ENCODE measurements around the gene ZNF678.

ZNF678 gene

DNA sequence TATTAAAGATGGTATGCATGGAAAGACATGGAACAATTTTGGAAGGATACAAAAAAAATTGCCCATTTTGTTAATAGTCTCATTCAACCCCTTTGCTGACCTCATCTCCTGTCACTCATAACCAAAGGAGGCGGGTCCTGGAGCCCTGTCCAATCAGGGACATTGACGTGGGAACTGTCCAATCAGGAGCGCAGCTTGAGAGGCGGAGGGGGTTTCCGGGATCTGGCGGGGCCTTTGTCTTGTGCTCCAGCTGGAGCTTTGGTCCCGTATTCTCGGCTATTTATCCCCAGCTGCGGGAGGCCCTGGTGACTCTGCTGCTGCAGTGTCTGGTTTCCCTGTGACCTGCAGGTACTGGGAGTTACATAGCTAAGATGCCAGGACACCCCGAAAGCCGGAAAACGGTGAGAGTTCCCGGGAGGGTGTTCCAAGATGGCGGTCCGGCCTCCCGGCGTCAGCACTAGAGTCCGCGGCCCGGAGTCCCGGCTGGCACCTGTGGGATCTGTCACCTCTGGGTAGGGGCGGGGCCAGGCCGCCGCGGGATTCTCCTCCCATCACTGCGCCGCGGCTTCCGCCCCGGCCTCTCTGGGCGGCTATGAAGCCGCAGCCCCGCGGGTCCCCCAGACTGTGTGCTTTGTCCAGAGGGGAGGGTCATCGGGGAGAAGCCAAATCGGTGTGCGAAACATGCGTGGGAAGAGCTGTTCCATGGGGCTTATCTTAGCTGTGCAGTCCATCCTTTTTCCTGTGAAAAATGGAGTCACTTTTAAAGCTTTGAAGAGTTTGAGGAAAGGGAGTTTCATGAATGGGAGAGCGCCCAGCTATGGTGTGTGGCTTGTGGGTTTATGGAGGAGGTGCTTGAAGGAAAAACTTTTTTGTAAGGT is at the start of gene ZNF678:
Gene ZNF678, plus strand, starts transcription at position 233 of the 878 bp plus-strand sequence. CDS start 87,436 bp downstream, outside the sequence.
- peak; percentile 67 to 68 for DNase-seq (ENCODE audit: extremely low read depth in 1 of 2, low read depth in 1 of 2)

DNA sequence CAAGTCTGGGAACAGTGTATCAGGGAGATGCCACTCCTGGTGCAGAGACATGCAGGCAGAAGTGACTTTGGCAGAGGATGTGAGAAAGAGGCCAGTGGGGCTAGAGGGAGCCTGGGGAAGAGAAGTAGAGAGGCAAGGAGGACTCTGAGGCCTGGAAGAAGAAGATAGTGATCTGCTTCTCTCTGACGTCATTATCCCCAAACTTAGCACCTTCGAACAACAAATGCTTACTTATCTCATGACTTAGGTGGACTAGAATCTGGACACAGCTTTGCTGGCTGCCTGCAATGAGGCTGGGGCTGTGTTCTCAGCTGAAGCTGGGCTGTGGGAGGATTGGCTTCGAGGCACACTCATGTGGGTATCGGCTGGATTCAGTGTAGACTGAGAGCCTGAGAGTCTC is 44.5 kb upstream of the ZNF678 start:
- no peak for DNase-seq (ENCODE audit: extremely low read depth in 1 of 2, low read depth in 1 of 2)

DNA sequence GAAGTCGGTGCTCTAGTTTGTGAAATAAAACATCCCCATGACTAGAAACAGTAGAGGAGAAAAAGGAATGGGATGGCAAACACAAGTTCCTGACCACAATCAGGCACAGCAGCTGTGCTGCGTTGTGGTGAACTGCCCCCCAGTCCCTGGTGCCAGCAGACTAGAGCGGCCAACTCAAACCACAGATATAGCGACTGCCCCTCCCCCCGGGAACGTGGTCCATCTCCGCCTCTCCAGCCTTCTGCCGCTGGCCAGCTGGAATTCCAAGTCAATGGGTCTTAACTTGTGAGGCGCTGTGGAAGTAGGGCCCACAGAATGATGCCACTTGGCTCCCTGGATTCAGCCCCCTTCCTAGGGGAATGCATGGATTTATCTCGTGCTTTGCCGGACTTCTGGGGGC is 41.6 kb upstream of the ZNF678 start:
- no peak for DNase-seq (ENCODE audit: extremely low read depth in 1 of 2, low read depth in 1 of 2)

DNA sequence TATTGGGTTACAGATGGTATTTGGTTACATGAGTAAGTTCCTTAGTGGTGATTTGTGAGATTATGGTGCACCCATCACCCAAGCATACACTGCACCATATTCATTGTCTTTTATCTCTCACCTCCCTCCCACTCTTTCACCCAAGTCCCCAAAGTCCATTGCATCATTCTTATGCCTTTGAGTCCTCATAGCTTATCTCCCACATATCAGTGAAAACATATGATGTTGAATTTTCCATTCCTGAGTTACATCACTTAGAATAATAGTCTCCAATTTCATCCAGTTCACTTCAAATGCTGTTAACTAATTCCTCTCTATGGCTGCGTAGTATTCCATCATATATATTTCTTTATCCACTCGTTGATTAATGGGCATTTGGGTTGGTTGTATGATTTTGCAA is 36.8 kb upstream of the ZNF678 start:
- no peak for DNase-seq (ENCODE audit: extremely low read depth in 1 of 2, low read depth in 1 of 2)

DNA sequence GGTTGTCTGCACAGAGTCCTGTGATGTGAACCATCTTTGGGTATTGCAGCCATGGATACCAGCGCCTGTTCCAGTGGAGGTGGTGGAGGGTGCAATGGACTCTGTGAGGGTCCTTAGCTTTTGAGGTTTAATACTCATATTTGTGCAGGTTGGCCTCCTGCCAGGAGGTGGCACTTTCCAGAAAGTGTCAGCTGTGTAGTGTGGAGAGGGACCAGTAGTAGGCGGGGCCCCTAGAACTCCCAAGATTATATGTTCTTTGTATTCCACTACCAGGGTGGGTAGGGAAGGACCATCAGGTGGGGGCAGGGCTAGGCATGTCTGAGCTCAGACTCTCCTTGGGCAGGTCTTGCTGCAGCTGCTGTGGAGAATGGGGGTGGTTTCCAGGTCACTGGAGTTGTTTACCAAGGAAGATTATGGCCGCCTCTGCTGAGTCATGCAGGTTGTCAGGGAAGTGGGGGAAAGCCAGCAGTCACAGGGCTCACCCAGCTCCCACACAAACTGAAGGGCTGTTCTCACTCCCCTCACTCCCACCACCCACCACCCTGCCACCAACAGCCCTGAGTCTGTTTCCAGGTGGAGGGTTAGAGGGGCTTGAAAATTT is 31.2 kb upstream of the ZNF678 start:
- no peak for DNase-seq (ENCODE audit: extremely low read depth in 1 of 2, low read depth in 1 of 2)

DNA sequence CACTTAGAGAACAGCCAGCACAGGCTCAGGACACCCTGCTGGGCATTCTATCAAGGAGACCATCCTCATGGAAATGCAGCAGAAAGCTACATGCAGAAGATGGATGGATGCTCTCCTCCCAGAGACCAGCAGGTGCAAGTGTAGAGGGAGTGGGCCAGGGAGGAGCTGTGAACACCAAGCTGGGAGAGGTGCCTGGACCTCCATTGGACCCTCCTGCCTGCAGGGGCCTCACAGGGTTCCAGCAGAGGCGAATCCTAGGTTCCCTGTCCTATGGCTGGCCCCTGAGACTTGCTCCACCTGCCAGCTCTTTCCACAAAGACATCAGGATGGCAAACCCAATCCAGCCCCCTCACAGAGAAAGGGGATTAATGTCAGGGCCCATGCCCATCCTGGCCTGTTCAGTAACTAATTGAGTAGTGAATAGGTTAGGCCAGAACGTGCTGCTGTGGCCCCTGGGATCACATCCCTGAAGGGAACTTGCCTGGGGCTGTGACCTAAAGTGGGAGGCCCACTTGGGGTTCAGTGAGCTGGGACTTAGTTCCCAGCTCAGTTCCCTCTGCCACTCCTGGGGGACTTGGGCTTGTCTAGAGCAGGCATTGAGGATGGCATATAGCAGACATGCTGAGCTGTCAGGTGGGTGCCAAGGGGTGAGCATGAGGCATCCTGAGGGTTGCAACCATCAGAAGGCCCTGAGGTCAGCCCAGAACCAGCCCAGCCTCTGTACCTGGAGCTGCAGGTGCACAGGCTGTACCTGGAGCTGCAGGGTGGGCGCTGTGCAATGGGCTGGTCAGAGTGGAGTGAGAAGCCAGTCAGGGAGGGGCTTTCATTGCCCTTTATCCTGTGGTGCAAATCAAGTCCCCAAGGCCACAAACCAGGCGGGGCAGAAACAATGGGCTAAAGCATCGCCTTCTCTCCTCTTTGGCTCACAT is 22.9 kb upstream of the ZNF678 start:
- no peak for DNase-seq (ENCODE audit: extremely low read depth in 1 of 2, low read depth in 1 of 2)

DNA sequence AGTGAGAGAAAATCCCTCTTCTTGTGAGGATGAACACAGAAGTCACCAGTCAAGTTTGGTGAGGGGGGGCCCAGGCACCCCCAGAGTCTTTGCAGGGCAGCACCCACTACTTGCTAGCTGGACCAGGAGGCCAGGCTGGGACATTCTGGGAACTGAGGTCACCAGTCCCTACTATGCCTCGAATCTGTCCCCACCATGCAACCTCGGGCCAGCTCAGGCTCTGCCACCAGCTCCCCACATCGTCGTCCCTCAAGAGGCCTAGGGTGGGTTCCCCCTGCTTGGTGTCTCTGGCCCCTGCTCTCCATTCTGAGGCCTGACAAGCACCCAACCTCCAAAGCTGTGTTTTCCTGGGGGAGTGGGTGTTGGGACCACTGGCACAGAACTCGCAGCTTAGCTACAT is 22.2 kb upstream of the ZNF678 start:
- no peak for DNase-seq (ENCODE audit: extremely low read depth in 1 of 2, low read depth in 1 of 2)

DNA sequence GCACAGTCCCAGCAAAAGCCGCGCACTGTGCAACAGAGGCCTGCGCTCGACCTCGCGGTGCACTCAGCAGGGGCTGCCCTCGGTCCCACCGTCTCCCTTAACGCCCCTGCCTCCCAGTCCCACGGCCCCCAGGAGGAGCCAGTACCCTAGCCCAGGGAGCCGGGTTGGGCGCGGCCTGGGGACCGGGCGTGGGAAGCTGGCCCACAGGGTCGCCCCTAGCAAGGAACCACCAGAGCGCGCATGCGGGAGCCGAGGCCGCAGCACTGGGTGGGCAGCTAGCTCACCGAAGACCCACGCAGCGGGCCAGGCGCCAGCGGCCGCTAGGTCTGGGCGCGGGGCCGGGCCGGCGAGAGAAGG is 21.6 kb upstream of the ZNF678 start:
- DNase-seq (ENCODE audit: extremely low read depth in 1 of 2, low read depth in 1 of 2) = no peak

DNA sequence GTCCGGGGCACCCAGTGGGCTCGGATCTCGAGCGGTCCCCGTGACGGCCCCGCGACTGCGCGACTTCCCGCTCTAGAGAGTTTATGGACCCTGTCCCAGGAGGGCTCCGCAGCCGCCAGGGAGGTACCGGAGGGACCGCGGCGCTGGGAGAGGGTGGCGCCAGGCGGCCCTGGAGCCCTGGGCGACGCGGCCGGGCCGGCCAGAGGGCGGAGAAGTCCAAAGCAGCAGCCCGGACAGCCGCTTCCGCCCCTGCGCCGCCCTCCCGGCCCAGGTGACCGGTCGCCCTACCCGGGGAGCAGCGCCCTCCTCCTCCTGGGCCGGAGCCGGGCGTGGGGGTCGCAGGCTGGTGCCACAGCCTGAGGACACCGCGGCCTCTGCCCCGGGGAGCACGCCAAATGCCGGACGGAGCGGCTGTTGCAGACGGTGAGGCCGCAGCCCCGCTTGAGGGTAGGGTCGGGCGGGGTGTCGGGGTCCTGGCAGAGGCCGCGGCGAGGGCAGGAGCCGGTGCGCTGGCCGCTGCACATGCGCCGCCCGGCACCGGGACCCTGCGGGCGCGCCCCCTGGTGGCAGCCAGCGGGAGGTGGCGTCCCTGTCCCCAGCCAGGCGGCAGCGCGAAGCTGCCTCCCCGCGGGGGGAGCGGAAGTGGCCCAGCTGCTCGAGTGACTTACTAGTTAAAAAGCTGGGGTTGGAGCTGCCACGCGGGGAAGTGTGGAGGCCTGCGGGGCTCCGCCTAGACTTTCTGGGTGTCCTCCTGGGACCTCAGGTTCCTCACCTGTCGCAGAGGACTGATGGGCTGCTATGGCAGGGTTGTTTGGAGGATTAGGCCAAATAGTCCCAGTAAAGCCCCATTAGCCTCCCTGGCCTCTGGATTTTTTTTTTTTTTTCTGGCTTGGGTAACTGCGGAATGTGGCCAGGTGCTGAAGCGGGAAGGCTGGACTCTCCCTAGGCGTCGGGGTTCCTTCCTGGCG is 20.9 kb upstream of the ZNF678 start:
- DNase-seq (ENCODE audit: extremely low read depth in 1 of 2, low read depth in 1 of 2) = peak; percentile 59 to 87

DNA sequence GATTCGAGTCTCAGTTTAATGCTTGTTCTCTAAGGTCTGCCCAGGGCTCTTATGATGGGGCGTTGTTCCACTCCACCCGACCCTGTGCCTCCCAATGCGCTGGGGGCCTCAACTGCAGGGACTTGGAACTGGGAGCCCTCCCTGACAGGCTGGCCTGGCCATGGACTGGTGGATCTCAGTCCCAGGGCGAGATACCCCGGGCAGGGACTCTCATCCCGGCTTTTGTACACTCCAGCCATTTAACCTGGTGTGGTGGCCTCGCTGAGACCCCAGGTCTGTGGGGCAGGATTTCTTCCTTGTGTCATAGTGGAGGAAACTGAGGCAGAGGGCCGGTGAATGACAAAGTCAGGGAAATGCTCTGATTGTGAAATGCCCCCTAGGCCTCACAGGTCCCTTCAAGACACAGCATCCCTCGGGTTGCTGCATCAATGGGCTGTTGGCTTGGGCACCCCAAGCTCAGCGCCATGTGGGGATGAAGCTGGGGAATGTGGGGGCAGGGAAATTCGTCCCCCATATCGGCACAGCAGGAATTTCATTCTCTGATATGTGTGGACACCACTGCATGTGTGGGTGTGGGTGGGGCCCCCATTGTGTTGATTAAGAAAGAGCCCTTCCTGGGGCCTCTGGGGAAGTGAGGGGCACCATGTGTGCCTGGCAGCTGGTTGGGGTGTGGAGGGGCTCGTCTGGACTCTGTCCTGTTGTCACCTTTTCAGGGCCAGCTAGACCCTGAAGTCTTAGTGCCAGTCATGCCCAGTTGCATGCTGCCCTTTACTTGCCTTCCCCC is 19.9 kb upstream of the ZNF678 start:
- DNase-seq (ENCODE audit: extremely low read depth in 1 of 2, low read depth in 1 of 2) = no peak

DNA sequence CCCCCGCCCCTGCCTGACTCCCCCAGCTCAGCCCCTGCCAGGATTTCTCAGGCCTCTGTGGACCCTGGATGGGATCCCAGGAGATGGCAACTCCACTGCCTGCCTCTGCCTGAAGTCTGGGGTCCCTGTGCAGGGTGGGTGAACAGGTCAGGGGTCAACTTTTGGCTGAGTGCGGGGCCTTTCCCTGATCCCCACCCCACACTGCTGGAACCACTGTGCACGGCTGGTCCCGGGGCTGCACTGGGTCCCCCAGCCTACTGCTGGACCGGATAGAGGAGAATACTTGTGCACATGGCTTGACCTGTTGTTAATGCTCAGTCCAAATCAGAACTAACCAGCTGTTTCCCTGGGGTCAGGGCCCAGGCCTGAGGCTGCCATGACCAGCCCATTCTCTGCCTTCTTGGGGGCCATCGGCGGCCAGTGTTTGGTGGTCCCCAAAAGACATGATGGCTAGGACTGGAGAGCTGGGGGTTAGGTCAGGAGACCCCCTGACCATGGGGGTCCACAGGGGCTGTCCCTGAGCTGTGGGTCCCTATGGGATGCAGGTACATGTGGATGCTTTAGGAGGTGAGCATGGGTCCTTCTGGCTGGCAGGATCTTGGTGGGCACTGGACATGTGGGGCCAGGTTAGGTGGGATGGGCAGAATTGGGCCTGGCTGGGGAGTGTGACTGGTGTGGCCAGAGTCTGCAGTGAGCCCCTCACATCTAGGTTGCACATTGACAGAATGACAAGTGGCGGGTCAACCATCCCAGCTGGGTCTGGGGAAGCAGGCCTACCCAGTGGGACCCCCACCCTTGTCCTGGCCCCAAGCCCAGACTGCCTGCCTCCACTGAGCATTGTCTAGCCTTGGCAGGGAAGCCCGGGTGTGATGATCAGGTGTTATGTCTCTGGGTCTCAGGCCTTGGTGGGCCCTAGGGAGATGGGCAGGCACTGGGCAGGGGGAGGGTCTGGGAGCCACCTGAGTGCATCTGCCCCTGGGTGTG is 19.0 kb upstream of the ZNF678 start:
- no peak for DNase-seq (ENCODE audit: extremely low read depth in 1 of 2, low read depth in 1 of 2)

DNA sequence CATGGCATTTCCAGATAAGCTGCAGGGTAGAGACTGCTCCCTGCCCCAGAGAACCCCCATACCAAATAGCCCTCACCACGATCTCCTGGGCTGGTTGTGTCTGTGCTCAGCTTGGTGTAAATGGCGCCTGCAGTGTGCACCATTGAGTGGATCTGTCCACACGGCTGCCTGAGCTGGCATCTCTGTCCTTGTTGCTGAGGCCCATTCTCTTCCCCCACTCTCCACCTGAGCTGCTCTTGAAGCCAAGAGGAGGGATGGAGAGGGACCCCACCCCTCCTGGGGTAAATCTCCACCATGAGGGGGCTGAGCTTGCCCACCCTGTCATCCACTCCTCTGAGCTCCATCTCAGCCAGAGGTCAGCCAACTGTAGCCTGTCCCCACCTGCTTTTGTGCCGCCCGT is 18.0 kb upstream of the ZNF678 start:
- DNase-seq (ENCODE audit: extremely low read depth in 1 of 2, low read depth in 1 of 2) = no peak

DNA sequence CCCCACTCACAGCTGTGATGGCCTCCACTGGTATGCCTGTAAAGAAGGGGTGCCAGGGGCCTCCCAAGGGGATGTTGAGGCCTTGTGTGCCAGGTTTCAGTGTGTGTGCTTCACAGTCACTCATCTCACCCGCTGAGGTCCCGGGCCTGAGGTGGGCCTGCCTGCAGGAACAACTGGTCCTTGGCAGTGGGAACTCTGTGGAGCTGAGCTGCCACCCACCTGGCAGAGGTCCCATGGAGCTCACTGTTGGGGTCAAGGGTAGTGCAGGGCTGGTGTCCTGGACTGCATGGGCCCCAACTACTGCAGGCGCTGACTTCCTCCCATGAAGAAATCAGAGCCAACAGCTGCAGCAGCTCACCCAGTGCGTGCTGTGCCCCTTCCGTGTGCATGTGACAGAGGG is 17.3 kb upstream of the ZNF678 start:
- no peak for DNase-seq (ENCODE audit: extremely low read depth in 1 of 2, low read depth in 1 of 2)

DNA sequence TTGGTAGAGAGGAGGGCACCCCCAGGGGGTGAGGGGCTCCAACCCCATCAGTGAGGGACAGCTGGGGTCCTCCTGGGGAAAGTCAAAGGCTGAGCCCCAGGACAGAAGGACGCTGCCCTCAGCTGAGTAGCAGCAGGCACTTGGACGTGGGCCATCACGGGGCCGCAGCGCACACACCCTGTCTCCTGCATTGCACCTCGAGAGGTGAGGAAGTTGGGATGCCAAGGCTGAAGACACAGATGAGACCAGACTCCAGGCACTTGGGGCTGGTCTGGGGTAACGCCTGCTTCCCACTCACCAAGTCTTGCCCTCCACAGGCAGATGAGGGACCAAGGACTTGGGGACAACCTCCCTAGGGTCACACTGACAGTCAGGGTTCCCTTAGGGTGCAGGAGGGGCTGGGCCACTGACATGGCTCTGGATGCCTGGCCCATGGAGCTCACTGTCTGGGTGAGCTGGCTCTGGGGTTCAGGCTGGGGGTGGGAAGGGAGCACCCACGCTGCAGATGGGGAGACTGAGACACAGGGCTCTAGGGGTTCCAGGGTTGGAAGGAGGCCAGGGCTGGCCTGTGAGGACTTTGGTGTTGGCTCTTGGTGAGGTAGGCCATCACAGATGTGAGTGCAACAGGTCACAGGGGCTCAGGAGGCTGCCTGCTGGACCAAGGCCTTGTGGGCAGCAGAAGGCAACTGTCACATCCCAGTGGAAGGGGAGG is 16.6 kb upstream of the ZNF678 start:
- DNase-seq (ENCODE audit: extremely low read depth in 1 of 2, low read depth in 1 of 2) = no peak

DNA sequence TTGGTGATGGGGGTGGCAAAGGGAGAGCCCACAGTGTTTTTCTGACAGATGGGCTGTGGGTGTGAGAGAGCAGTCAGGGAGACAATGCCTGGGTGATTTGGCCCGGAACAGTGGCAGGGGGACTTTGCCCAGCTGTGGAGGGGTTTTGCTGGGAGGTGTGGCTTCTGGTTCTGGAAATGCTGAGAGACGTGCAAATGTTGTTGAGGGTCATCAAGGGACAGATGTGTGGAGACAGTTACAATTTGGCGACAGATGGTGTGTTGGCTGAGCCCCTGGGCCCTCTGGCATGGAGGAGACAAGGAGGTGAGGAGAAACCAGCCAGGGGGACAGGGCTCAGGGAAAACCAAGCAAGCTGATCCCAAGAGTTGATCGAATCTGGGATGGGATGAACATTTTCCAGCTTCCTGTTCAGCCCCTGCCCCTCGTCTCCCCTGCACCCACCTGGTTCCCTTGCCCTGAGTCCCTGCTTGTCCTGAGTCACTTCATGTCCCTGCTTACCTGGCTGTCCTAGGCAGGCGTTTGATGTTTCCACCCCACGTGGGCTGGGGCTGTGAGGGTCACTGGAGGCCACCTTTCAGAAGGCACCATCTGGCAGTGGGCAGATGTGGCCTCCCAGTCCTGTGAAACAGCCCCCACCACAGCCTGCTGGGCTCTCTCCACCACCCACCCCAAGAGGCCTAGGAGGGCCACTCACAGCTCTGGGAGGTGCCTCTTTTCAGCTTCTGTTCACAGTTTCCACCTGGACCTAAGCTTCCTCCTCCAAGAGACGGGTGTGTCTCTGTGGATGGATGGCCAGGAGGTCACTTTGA is 15.8 kb upstream of the ZNF678 start:
- DNase-seq (ENCODE audit: extremely low read depth in 1 of 2, low read depth in 1 of 2) = no peak

DNA sequence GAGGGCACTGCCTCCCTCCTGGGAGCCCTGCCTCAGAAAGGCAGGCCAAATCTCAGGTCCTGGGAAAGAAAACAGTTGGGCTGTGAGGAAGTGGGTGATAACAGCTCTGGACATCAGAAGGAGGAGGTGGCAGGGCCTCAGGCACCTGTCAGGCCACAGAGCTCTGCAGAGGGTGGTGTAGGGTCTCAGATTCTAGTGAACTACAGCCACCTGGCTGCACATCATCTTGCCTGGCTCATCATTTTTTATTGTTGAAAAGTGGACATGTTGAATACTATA is 15.3 kb upstream of the ZNF678 start:
- DNase-seq (ENCODE audit: extremely low read depth in 1 of 2, low read depth in 1 of 2) = no peak

DNA sequence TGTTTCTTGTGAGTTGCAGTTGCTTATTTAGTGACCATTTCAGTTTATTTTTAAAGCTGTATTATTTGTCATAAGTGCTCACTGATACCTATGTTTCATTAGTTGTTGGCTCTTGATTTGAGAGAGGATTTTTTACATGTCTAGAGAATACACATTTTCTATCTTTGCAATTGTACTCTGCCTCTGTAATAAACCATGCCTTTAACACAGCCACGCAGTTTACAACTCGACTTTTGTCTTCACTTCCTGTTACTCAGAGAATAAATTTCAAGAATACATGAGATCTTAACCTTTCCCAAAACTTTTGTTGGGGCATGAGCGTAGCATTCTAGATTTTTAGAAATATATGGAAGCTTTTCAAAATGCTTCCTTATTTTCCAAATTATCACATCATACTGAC is 14.9 kb upstream of the ZNF678 start:
- DNase-seq (ENCODE audit: extremely low read depth in 1 of 2, low read depth in 1 of 2) = no peak
